ENCODE results near the gene MEGF10. TPM values are rescaled to one million over a fixed set of nuclear protein-coding genes. Genes with fewer than 3 reads are reported as not detected.
"Not testable (repeated sequence)": the region's sequence is repeated elsewhere in the genome, so short reads cannot be mapped to it uniquely, and the experiment has no call there.

MEGF10 gene
- total and polyA plus RNA-seq, 5 donors = 0.25 to 2.7 (median 1.1) TPM

- H3K27me3 ChIP-seq (ENCODE audit: control insufficient read depth, insufficient read depth) = no peaks in the 10 kb centered on the region
- H3K4me1 ChIP-seq (ENCODE audit: control insufficient read depth, insufficient read depth, low read length) = no peaks in the 10 kb centered on the region
- no peak for ATAC-seq
- WGBS = 83% methylated on average over 4 of the region's 4 CpGs
- H3K4me3 ChIP-seq (ENCODE audit: low read length) = no peak overlapping the region
- no peak for DNase-seq
- no peak overlapping the region for H3K27ac ChIP-seq (ENCODE audit: low read length)
- intact Hi-C loops (cut with DNase I) = loop anchor here in 2 of 4 donors (10.0 kb wide), 1 partner anchor 197 kb away; no protein-coding TSS in a partner anchor
- H3K9me3 ChIP-seq (ENCODE audit: control insufficient read depth, low read length) = no peaks in the 10 kb centered on the region
Measured at GRCh38 chr5:127298036-127298429, 7.4 kb downstream of the MEGF10 start.

GRCh38 chr5:127298656-127299055, 8.1 kb downstream of the MEGF10 start:
- Histone ChIP-seq H3K27ac (ENCODE audit: low read length) (no peak overlapping the region), H3K27me3 (ENCODE audit: control insufficient read depth, insufficient read depth) (no peaks in the 10 kb centered on the region), H3K4me3 (ENCODE audit: low read length) (no peak overlapping the region), H3K4me1 (ENCODE audit: control insufficient read depth, insufficient read depth, low read length) (no peaks in the 10 kb centered on the region), H3K9me3 (ENCODE audit: control insufficient read depth, low read length) (no peaks in the 10 kb centered on the region)
- WGBS = 87% methylated on average over 5 of the region's 5 CpGs
- intact Hi-C loops (cut with DNase I) = loop anchor here in 2 of 4 donors (10.0 kb wide), 1 partner anchor 196 kb away; no protein-coding TSS in a partner anchor
- DNase-seq (no peak), ATAC-seq (no peak)

- ATAC-seq (peak in 1 of 2 donors; percentile 54), DNase-seq (no peak)
- Histone ChIP-seq H3K4me1 (ENCODE audit: control insufficient read depth, insufficient read depth, low read length) (no peaks in the 10 kb centered on the region), H3K9me3 (ENCODE audit: control insufficient read depth, low read length) (no peaks in the 10 kb centered on the region), H3K4me3 (ENCODE audit: low read length) (no peak overlapping the region), H3K27ac (ENCODE audit: low read length) (no peak overlapping the region), H3K27me3 (ENCODE audit: control insufficient read depth, insufficient read depth) (no peaks in the 10 kb centered on the region)
- 60% methylated on average over 2 of the region's 2 CpGs for WGBS
- intact Hi-C loops (cut with DNase I) = loop anchor here in 2 of 4 donors (10.0 kb wide), 1 partner anchor 195 kb away; no protein-coding TSS in a partner anchor
Measured at GRCh38 chr5:127299678-127300077, 9.1 kb downstream of the MEGF10 start.

GRCh38 chr5:127302509-127302908, 11.9 kb downstream of the MEGF10 start:
- DNase-seq = no peak

GRCh38 chr5:127303404-127303803, 12.8 kb downstream of the MEGF10 start:
- no peak overlapping the region for H3K27ac ChIP-seq (ENCODE audit: low read length)
- H3K4me3 ChIP-seq (ENCODE audit: low read length) = no peak overlapping the region
- no peak for ATAC-seq
- no peaks in the 10 kb centered on the region for H3K27me3 ChIP-seq (ENCODE audit: control insufficient read depth, insufficient read depth)
- no peak for DNase-seq
- intact Hi-C loops (cut with DNase I) = no loop called here
- no peaks in the 10 kb centered on the region for H3K9me3 ChIP-seq (ENCODE audit: control insufficient read depth, low read length)
- no peaks in the 10 kb centered on the region for H3K4me1 ChIP-seq (ENCODE audit: control insufficient read depth, insufficient read depth, low read length)
- 85% methylated on average over 1 of the region's 1 CpG for WGBS

More at GRCh38 chr5:127302509-127302908, 11.9 kb downstream of the MEGF10 start:
- intact Hi-C loops (cut with DNase I) = no loop called here
- H3K27me3 ChIP-seq (ENCODE audit: control insufficient read depth, insufficient read depth) = no peaks in the 10 kb centered on the region
- no peak for ATAC-seq
- no peak overlapping the region for H3K27ac ChIP-seq (ENCODE audit: low read length)
- 80% methylated on average over 4 of the region's 4 CpGs for WGBS
- no peaks in the 10 kb centered on the region for H3K9me3 ChIP-seq (ENCODE audit: control insufficient read depth, low read length)
- no peaks in the 10 kb centered on the region for H3K4me1 ChIP-seq (ENCODE audit: control insufficient read depth, insufficient read depth, low read length)
- no peak overlapping the region for H3K4me3 ChIP-seq (ENCODE audit: low read length)

GRCh38 chr5:127305493-127305892, 14.9 kb downstream of the MEGF10 start:
- H3K27ac ChIP-seq (ENCODE audit: low read length) = no peak overlapping the region
- no peaks in the 10 kb centered on the region for H3K27me3 ChIP-seq (ENCODE audit: control insufficient read depth, insufficient read depth)
- H3K9me3 ChIP-seq (ENCODE audit: control insufficient read depth, low read length) = no peaks in the 10 kb centered on the region
- intact Hi-C loops (cut with DNase I) = no loop called here
- 34% methylated on average over 2 of the region's 2 CpGs for WGBS
- H3K4me1 ChIP-seq (ENCODE audit: control insufficient read depth, insufficient read depth, low read length) = no peaks in the 10 kb centered on the region
- no peak for ATAC-seq
- H3K4me3 ChIP-seq (ENCODE audit: low read length) = no peak overlapping the region
- no peak for DNase-seq

- Histone ChIP-seq H3K9me3 (ENCODE audit: control insufficient read depth, low read length) (no peaks in the 10 kb centered on the region), H3K4me3 (ENCODE audit: low read length) (no peak overlapping the region), H3K4me1 (ENCODE audit: control insufficient read depth, insufficient read depth, low read length) (no peaks in the 10 kb centered on the region), H3K27ac (ENCODE audit: low read length) (no peak overlapping the region), H3K27me3 (ENCODE audit: control insufficient read depth, insufficient read depth) (no peaks in the 10 kb centered on the region)
- ATAC-seq = no peak
- DNase-seq = no peak
- 89% methylated on average over 3 of the region's 3 CpGs for WGBS
- intact Hi-C loops (cut with DNase I) = no loop called here
Measured at GRCh38 chr5:127306036-127306435, 15.4 kb downstream of the MEGF10 start.

- Histone ChIP-seq H3K4me3 (ENCODE audit: low read length) (no peak overlapping the region), H3K27me3 (ENCODE audit: control insufficient read depth, insufficient read depth) (no peaks in the 10 kb centered on the region), H3K4me1 (ENCODE audit: control insufficient read depth, insufficient read depth, low read length) (no peaks in the 10 kb centered on the region), H3K9me3 (ENCODE audit: control insufficient read depth, low read length) (no peaks in the 10 kb centered on the region), H3K27ac (ENCODE audit: low read length) (no peak overlapping the region)
- DNase-seq (no peak), ATAC-seq (no peak)
- intact Hi-C loops (cut with DNase I) = no loop called here
- 91% methylated on average over 8 of the region's 8 CpGs for WGBS
Measured at GRCh38 chr5:127306647-127307046, 16.1 kb downstream of the MEGF10 start.

GRCh38 chr5:127307868-127308267, 17.3 kb downstream of the MEGF10 start:
- intact Hi-C loops (cut with DNase I) = no loop called here
- H3K27me3 ChIP-seq (ENCODE audit: control insufficient read depth, insufficient read depth) = no peaks in the 10 kb centered on the region
- DNase-seq = no peak
- H3K4me1 ChIP-seq (ENCODE audit: control insufficient read depth, insufficient read depth, low read length) = no peaks in the 10 kb centered on the region
- no peak for ATAC-seq
- H3K27ac ChIP-seq (ENCODE audit: low read length) = no peak overlapping the region
- H3K9me3 ChIP-seq (ENCODE audit: control insufficient read depth, low read length) = no peaks in the 10 kb centered on the region
- H3K4me3 ChIP-seq (ENCODE audit: low read length) = no peak overlapping the region
- 87% methylated on average over 6 of the region's 6 CpGs for WGBS

- intact Hi-C loops (cut with DNase I); H3K4me1 ChIP-seq (ENCODE audit: control insufficient read depth, insufficient read depth, low read length); H3K4me3 ChIP-seq (ENCODE audit: low read length); H3K27ac ChIP-seq (ENCODE audit: low read length); DNase-seq; H3K27me3 ChIP-seq (ENCODE audit: control insufficient read depth, insufficient read depth); ATAC-seq; H3K9me3 ChIP-seq (ENCODE audit: control insufficient read depth, low read length): not testable (repeated sequence)
- 94% methylated on average over 5 of the region's 7 CpGs for WGBS
Measured at GRCh38 chr5:127308325-127308724, 17.7 kb downstream of the MEGF10 start.

- WGBS = 77% methylated on average over 3 of the region's 3 CpGs
- Histone ChIP-seq H3K27me3 (ENCODE audit: control insufficient read depth, insufficient read depth) (no peaks in the 10 kb centered on the region), H3K4me1 (ENCODE audit: control insufficient read depth, insufficient read depth, low read length) (no peaks in the 10 kb centered on the region), H3K27ac (ENCODE audit: low read length) (no peak overlapping the region), H3K9me3 (ENCODE audit: control insufficient read depth, low read length) (no peaks in the 10 kb centered on the region), H3K4me3 (ENCODE audit: low read length) (no peak overlapping the region)
- intact Hi-C loops (cut with DNase I) = no loop called here
- DNase-seq (no peak), ATAC-seq (no peak)
Measured at GRCh38 chr5:127308945-127309344, 18.3 kb downstream of the MEGF10 start.

GRCh38 chr5:127311349-127311748, 20.8 kb downstream of the MEGF10 start:
- intact Hi-C loops (cut with DNase I) = loop anchor here in 1 of 4 donors (10.0 kb wide), 1 partner anchor 477 kb away; no protein-coding TSS in a partner anchor
- 59% methylated on average over 2 of the region's 2 CpGs for WGBS
- no peaks in the 10 kb centered on the region for H3K9me3 ChIP-seq (ENCODE audit: control insufficient read depth, low read length)
- H3K4me3 ChIP-seq (ENCODE audit: low read length) = no peak overlapping the region
- no peak overlapping the region for H3K27ac ChIP-seq (ENCODE audit: low read length)
- H3K4me1 ChIP-seq (ENCODE audit: control insufficient read depth, insufficient read depth, low read length) = no peaks in the 10 kb centered on the region
- ATAC-seq (no peak), DNase-seq (no peak)
- no peaks in the 10 kb centered on the region for H3K27me3 ChIP-seq (ENCODE audit: control insufficient read depth, insufficient read depth)
